ENCODE measurements around the gene FYN.

Gene FYN

GRCh38 chr6:111707773-111708172 is 165.5 kb downstream of the FYN start:
- DNase-seq (ENCODE audit: low read depth in 2 of 2): no peak

GRCh38 chr6:111706841-111707391 is 166.3 kb downstream of the FYN start:
- DNase-seq (ENCODE audit: low read depth in 2 of 2): no peak

- DNase-seq (ENCODE audit: low read depth in 2 of 2): no peak
Measured at GRCh38 chr6:111703723-111704122, 169.5 kb downstream of the FYN start.

- DNase-seq (ENCODE audit: low read depth in 2 of 2): no peak
Measured at GRCh38 chr6:111702268-111702667, 171.0 kb downstream of the FYN start.

- DNase-seq (ENCODE audit: low read depth in 2 of 2): no peak
Measured at GRCh38 chr6:111701146-111701545, 172.1 kb downstream of the FYN start.

GRCh38 chr6:111700135-111700690 is 173.0 kb downstream of the FYN start:
- DNase-seq (ENCODE audit: low read depth in 2 of 2): no peak

GRCh38 chr6:111699123-111699522 is 174.1 kb downstream of the FYN start:
- DNase-seq (ENCODE audit: low read depth in 2 of 2): no peak

GRCh38 chr6:111696814-111697213 is 176.4 kb downstream of the FYN start:
- no peak for DNase-seq (ENCODE audit: low read depth in 2 of 2)

GRCh38 chr6:111692327-111693164 is 180.7 kb downstream of the FYN start:
- DNase-seq (ENCODE audit: low read depth in 2 of 2): no peak

- no peak for DNase-seq (ENCODE audit: low read depth in 2 of 2)
Measured at GRCh38 chr6:111691345-111692225, 181.7 kb downstream of the FYN start.

- no peak for DNase-seq (ENCODE audit: low read depth in 2 of 2)
Measured at GRCh38 chr6:111689946-111690345, 183.3 kb downstream of the FYN start.

- no peak for DNase-seq (ENCODE audit: low read depth in 2 of 2)
Measured at GRCh38 chr6:111689419-111689818, 183.8 kb downstream of the FYN start.

GRCh38 chr6:111688331-111688730 is 184.9 kb downstream of the FYN start:
- no peak for DNase-seq (ENCODE audit: low read depth in 2 of 2)

GRCh38 chr6:111687652-111688051 is 185.6 kb downstream of the FYN start:
- no peak for DNase-seq (ENCODE audit: low read depth in 2 of 2)

- DNase-seq (ENCODE audit: low read depth in 2 of 2): no peak
Measured at GRCh38 chr6:111686932-111687266, 186.4 kb downstream of the FYN start.

- no peak for DNase-seq (ENCODE audit: low read depth in 2 of 2)
Measured at GRCh38 chr6:111686249-111686931, 186.9 kb downstream of the FYN start.

GRCh38 chr6:111685526-111685925 is 187.7 kb downstream of the FYN start:
- DNase-seq (ENCODE audit: low read depth in 2 of 2): no peak

- DNase-seq (ENCODE audit: low read depth in 2 of 2): no peak
Measured at GRCh38 chr6:111685058-111685457, 188.2 kb downstream of the FYN start.

GRCh38 chr6:111683749-111684267 is 189.4 kb downstream of the FYN start:
- DNase-seq (ENCODE audit: low read depth in 2 of 2): no peak

- no peak for DNase-seq (ENCODE audit: low read depth in 2 of 2)
Measured at GRCh38 chr6:111683157-111683556, 190.1 kb downstream of the FYN start.

GRCh38 chr6:111681860-111682259 is 191.4 kb downstream of the FYN start:
- DNase-seq (ENCODE audit: low read depth in 2 of 2): no peak

All from stimulated activated CD4-positive, alpha-beta T cell treated with anti-CD3 and anti-CD28 coated beads, Interleukin-1b, Interleukin-23, amount 100 ng/mL, for 1 hour (primary cell).